ENCODE data around the gene GRK5.

The GRK5 gene

GRCh38 chr10:119364645-119365600 is 157.6 kb downstream of the GRK5 start:
- no peaks in the 10 kb centered on the region for H3K9me3 ChIP-seq (ENCODE audit: control insufficient read depth, low read length)
- peak overlapping the region; percentile 0 for H3K9ac ChIP-seq (ENCODE audit: low read length)
- H2BK120ac ChIP-seq (ENCODE audit: low read depth, low read length), result no peak overlapping the region
- H3K36me3 ChIP-seq (ENCODE audit: control insufficient read depth in 1 of 2, insufficient read depth in 2 of 2, low read depth in 1 of 2, low read length in 2 of 2), result peaks cover 0 to 7% of the 10 kb centered on the region in 2 experiments
- H2AK5ac ChIP-seq (ENCODE audit: low read length, severe bottlenecking), result no peak overlapping the region
- no peak overlapping the region for H2BK12ac ChIP-seq (ENCODE audit: low read length in 2 of 2)
- no peaks in the 10 kb centered on the region for H3K27me3 ChIP-seq (ENCODE audit: control insufficient read depth in 1 of 2, insufficient read depth in 1 of 2, low read length in 2 of 2)
- no peak overlapping the region for H2BK5ac ChIP-seq (ENCODE audit: low read depth, low read length, poor library complexity, severe bottlenecking)
- no peak overlapping the region for H2AFZ ChIP-seq (ENCODE audit: low read depth, low read length)
- H3K4ac ChIP-seq (ENCODE audit: low read depth in 1 of 2, low read length in 2 of 2), result no peak overlapping the region
- WGBS, result 93% methylated on average over 10 of the region's 11 CpGs
- H3K4me3 ChIP-seq (ENCODE audit: insufficient read depth in 1 of 2, low read depth in 1 of 2, low read length in 2 of 2), result peak overlapping the region in 1 of 2 experiments; percentile 27
- no peak overlapping the region for H4K91ac ChIP-seq (ENCODE audit: low read length)
- H3K79me1 ChIP-seq (replicated peaks; ENCODE audit: low read length, poor library complexity, severe bottlenecking), result peaks cover 8% of the 10 kb centered on the region
- no peak overlapping the region for H3K4me2 ChIP-seq (ENCODE audit: low read length, poor library complexity, severe bottlenecking)
- H2BK15ac ChIP-seq (ENCODE audit: low read depth, poor library complexity, severe bottlenecking), result no peak overlapping the region
- H3K27ac ChIP-seq (ENCODE audit: low read length, poor library complexity, severe bottlenecking), result no peak overlapping the region
- peaks cover 26% of the 10 kb centered on the region for H3K4me1 ChIP-seq (ENCODE audit: control insufficient read depth, insufficient read depth, low read depth, low read length)
- no peak overlapping the region for H3K18ac ChIP-seq (ENCODE audit: low read depth in 1 of 2, low read length in 2 of 2)
- H3K23ac ChIP-seq (ENCODE audit: low read length in 2 of 2), result no peak overlapping the region
- no peak overlapping the region for H3K14ac ChIP-seq (ENCODE audit: low read length in 2 of 2)
- H4K8ac ChIP-seq (ENCODE audit: low read length), result no peak overlapping the region
- DNase-seq, result no peak

- no peak overlapping the region for H4K91ac ChIP-seq (ENCODE audit: low read length)
- peaks cover 33% of the 10 kb centered on the region for H3K4me1 ChIP-seq (ENCODE audit: control insufficient read depth, insufficient read depth, low read depth, low read length)
- peak overlapping the region; percentile 22 for H3K9ac ChIP-seq (ENCODE audit: low read length)
- no peak overlapping the region for H2BK15ac ChIP-seq (ENCODE audit: low read depth, poor library complexity, severe bottlenecking)
- no peak overlapping the region for H4K8ac ChIP-seq (ENCODE audit: low read length)
- H2BK12ac ChIP-seq (ENCODE audit: low read length in 2 of 2), result no peak overlapping the region
- peak overlapping the region in 1 of 2 experiments; percentile 4 for H3K18ac ChIP-seq (ENCODE audit: low read depth in 1 of 2, low read length in 2 of 2)
- H3K27me3 ChIP-seq (ENCODE audit: control insufficient read depth in 1 of 2, insufficient read depth in 1 of 2, low read length in 2 of 2), result no peaks in the 10 kb centered on the region
- H3K4me2 ChIP-seq (ENCODE audit: low read length, poor library complexity, severe bottlenecking), result no peak overlapping the region
- H3K14ac ChIP-seq (ENCODE audit: low read length in 2 of 2), result peak overlapping the region in 1 of 2 experiments; percentile 50
- H2AK5ac ChIP-seq (ENCODE audit: low read length, severe bottlenecking), result no peak overlapping the region
- no peak overlapping the region for H2AFZ ChIP-seq (ENCODE audit: low read depth, low read length)
- WGBS, result 71% methylated on average over 12 of the region's 12 CpGs
- no peaks in the 10 kb centered on the region for H3K9me3 ChIP-seq (ENCODE audit: control insufficient read depth, low read length)
- H3K79me1 ChIP-seq (replicated peaks; ENCODE audit: low read length, poor library complexity, severe bottlenecking), result peaks cover 6% of the 10 kb centered on the region
- H3K36me3 ChIP-seq (ENCODE audit: control insufficient read depth in 1 of 2, insufficient read depth in 2 of 2, low read depth in 1 of 2, low read length in 2 of 2), result peaks cover 0 to 7% of the 10 kb centered on the region in 2 experiments
- DNase-seq, result peak; percentile 56
- H3K23ac ChIP-seq (ENCODE audit: low read length in 2 of 2), result no peak overlapping the region
- H3K4me3 ChIP-seq (ENCODE audit: insufficient read depth in 1 of 2, low read depth in 1 of 2, low read length in 2 of 2), result peak overlapping the region in 1 of 2 experiments; percentile 27
- H3K4ac ChIP-seq (ENCODE audit: low read depth in 1 of 2, low read length in 2 of 2), result no peak overlapping the region
- H3K27ac ChIP-seq (ENCODE audit: low read length, poor library complexity, severe bottlenecking), result no peak overlapping the region
- no peak overlapping the region for H2BK120ac ChIP-seq (ENCODE audit: low read depth, low read length)
- H2BK5ac ChIP-seq (ENCODE audit: low read depth, low read length, poor library complexity, severe bottlenecking), result no peak overlapping the region
Observed at GRCh38 chr10:119365773-119366599, 158.6 kb downstream of the GRK5 start.

- H2BK15ac ChIP-seq (ENCODE audit: low read depth, poor library complexity, severe bottlenecking), result peak overlapping the region; percentile 19
- H3K4me1 ChIP-seq (ENCODE audit: control insufficient read depth, insufficient read depth, low read depth, low read length), result peaks cover 37% of the 10 kb centered on the region
- no peak overlapping the region for H3K9ac ChIP-seq (ENCODE audit: low read length)
- no peak overlapping the region for H2BK5ac ChIP-seq (ENCODE audit: low read depth, low read length, poor library complexity, severe bottlenecking)
- 95% methylated on average over 20 of the region's 21 CpGs for WGBS
- no peak overlapping the region for H2AFZ ChIP-seq (ENCODE audit: low read depth, low read length)
- no peak overlapping the region for H2BK12ac ChIP-seq (ENCODE audit: low read length in 2 of 2)
- H4K91ac ChIP-seq (ENCODE audit: low read length), result no peak overlapping the region
- H3K27me3 ChIP-seq (ENCODE audit: control insufficient read depth in 1 of 2, insufficient read depth in 1 of 2, low read length in 2 of 2), result no peaks in the 10 kb centered on the region
- no peak overlapping the region for H3K4ac ChIP-seq (ENCODE audit: low read depth in 1 of 2, low read length in 2 of 2)
- no peak overlapping the region for H3K27ac ChIP-seq (ENCODE audit: low read length, poor library complexity, severe bottlenecking)
- no peak overlapping the region for H3K4me3 ChIP-seq (ENCODE audit: insufficient read depth in 1 of 2, low read depth in 1 of 2, low read length in 2 of 2)
- H3K18ac ChIP-seq (ENCODE audit: low read depth in 1 of 2, low read length in 2 of 2), result no peak overlapping the region
- H3K79me1 ChIP-seq (replicated peaks; ENCODE audit: low read length, poor library complexity, severe bottlenecking), result peaks cover 8% of the 10 kb centered on the region
- no peak overlapping the region for H2BK120ac ChIP-seq (ENCODE audit: low read depth, low read length)
- no peaks in the 10 kb centered on the region for H3K9me3 ChIP-seq (ENCODE audit: control insufficient read depth, low read length)
- no peak overlapping the region for H4K8ac ChIP-seq (ENCODE audit: low read length)
- peaks cover 0 to 7% of the 10 kb centered on the region in 2 experiments for H3K36me3 ChIP-seq (ENCODE audit: control insufficient read depth in 1 of 2, insufficient read depth in 2 of 2, low read depth in 1 of 2, low read length in 2 of 2)
- H3K4me2 ChIP-seq (ENCODE audit: low read length, poor library complexity, severe bottlenecking), result no peak overlapping the region
- H2AK5ac ChIP-seq (ENCODE audit: low read length, severe bottlenecking), result no peak overlapping the region
- no peak for DNase-seq
- peak overlapping the region in 1 of 2 experiments; percentile 47 for H3K23ac ChIP-seq (ENCODE audit: low read length in 2 of 2)
- no peak overlapping the region for H3K14ac ChIP-seq (ENCODE audit: low read length in 2 of 2)
Observed at GRCh38 chr10:119367841-119368549, 160.6 kb downstream of the GRK5 start.

All from mesenchymal stem cell (in vitro differentiated cells and primary cell).